ENCODE data around the gene RIN3.

Gene RIN3

GRCh38 chr14:92596331-92596907, 82.8 kb downstream of the RIN3 start:
- no peak overlapping the region for H3K4me3 ChIP-seq (ENCODE audit: control insufficient read depth, low read depth, low read length)
- TF ChIP-seq CTCF (conservative IDR thresholded peaks at IDR 0.05; ENCODE audit: control insufficient read depth, insufficient read depth, low read depth, low read length) = peak; percentile 15
- DNase-seq (ENCODE audit: low read depth) = no peak

- TF ChIP-seq CTCF (conservative IDR thresholded peaks at IDR 0.05; ENCODE audit: control insufficient read depth, insufficient read depth, low read depth, low read length) = no peak
- no peak for DNase-seq (ENCODE audit: low read depth)
- no peak overlapping the region for H3K4me3 ChIP-seq (ENCODE audit: control insufficient read depth, low read depth, low read length)
These were observed 84.6 kb downstream of the RIN3 start for GRCh38 chr14:92597906-92598905.

- DNase-seq (ENCODE audit: low read depth) = peak; percentile 36
- no peak for TF ChIP-seq CTCF (conservative IDR thresholded peaks at IDR 0.05; ENCODE audit: control insufficient read depth, insufficient read depth, low read depth, low read length)
- H3K4me3 ChIP-seq (ENCODE audit: control insufficient read depth, low read depth, low read length) = no peak overlapping the region
These were observed 86.2 kb downstream of the RIN3 start for GRCh38 chr14:92599811-92600210.

- peak; percentile 92 for DNase-seq (ENCODE audit: low read depth)
- peak; percentile 7 for TF ChIP-seq CTCF (conservative IDR thresholded peaks at IDR 0.05; ENCODE audit: control insufficient read depth, insufficient read depth, low read depth, low read length)
- no peak overlapping the region for H3K4me3 ChIP-seq (ENCODE audit: control insufficient read depth, low read depth, low read length)
These were observed 86.9 kb downstream of the RIN3 start for GRCh38 chr14:92600318-92601053.

GRCh38 chr14:92601131-92601710, 87.6 kb downstream of the RIN3 start:
- no peak for DNase-seq (ENCODE audit: low read depth)
- TF ChIP-seq CTCF (conservative IDR thresholded peaks at IDR 0.05; ENCODE audit: control insufficient read depth, insufficient read depth, low read depth, low read length) = no peak

GRCh38 chr14:92601757-92602417, 88.3 kb downstream of the RIN3 start:
- no peak for TF ChIP-seq CTCF (conservative IDR thresholded peaks at IDR 0.05; ENCODE audit: control insufficient read depth, insufficient read depth, low read depth, low read length)
- H3K4me3 ChIP-seq (ENCODE audit: control insufficient read depth, low read depth, low read length) = no peak overlapping the region
- DNase-seq (ENCODE audit: low read depth) = no peak

More at GRCh38 chr14:92601131-92601710, 87.6 kb downstream of the RIN3 start:
- H3K4me3 ChIP-seq (ENCODE audit: control insufficient read depth, low read depth, low read length) = no peak overlapping the region

Data from fibroblast of mammary gland (primary cell).